ENCODE measurements around the gene NRXN2. TPM values are rescaled to one million over a fixed set of nuclear protein-coding genes. Genes with fewer than 3 reads are reported as not detected.
A peak's percentile ranks its signal among the peaks of the same experiment; 100 is the strongest.

The NRXN2 gene
- polyA plus RNA-seq, 3 donors: 0.07 TPM; not detected in 2

- no peak overlapping the region for H3K4me3 ChIP-seq (replicated peaks in 1 of 3; ENCODE audit: low read depth in 2 of 3, low read length in 3 of 3)
- H3K36me3 ChIP-seq (replicated peaks in 1 of 2; ENCODE audit: control insufficient read depth in 1 of 2, insufficient read depth in 2 of 2, low read length in 2 of 2): no peaks in the 10 kb centered on the region
- H3K4me1 ChIP-seq (ENCODE audit: control insufficient read depth in 1 of 2, insufficient read depth in 2 of 2, low read length in 2 of 2): no peaks in the 10 kb centered on the region
- H2AFZ ChIP-seq (ENCODE audit: insufficient read depth, low read depth, low read length, poor library complexity, severe bottlenecking): no peak overlapping the region
- H3K9me3 ChIP-seq (replicated peaks in 1 of 2; ENCODE audit: control insufficient read depth in 1 of 2, insufficient read depth in 1 of 2, low read length in 2 of 2): no peaks in the 10 kb centered on the region
- no peaks in the 10 kb centered on the region for H3K79me2 ChIP-seq (ENCODE audit: insufficient read depth, low read length)
- no peaks in the 10 kb centered on the region for H3K4me1 Mint-ChIP-seq
- H3K9ac ChIP-seq (ENCODE audit: insufficient read depth, low read length, poor library complexity, severe bottlenecking): no peak overlapping the region
- no peaks in the 10 kb centered on the region for H3K36me3 Mint-ChIP-seq
- TF ChIP-seq CTCF (IDR thresholded peaks at IDR 0.05): no peak
- H3K4me3 Mint-ChIP-seq: no peak overlapping the region
- peak in 1 of 3 donors; percentile 11 for DNase-seq
- peaks cover 0 to 1% (median 0%) of the 10 kb centered on the region in 3 donors for H3K27me3 Mint-ChIP-seq (ENCODE audit: low read depth in 3 of 3)
- no peaks in the 10 kb centered on the region for H4K20me1 ChIP-seq (ENCODE audit: insufficient read depth, low read length)
- H3K27ac Mint-ChIP-seq: peak overlapping the region in 1 of 7 donors; percentile 52
- peaks cover 0 to 2% (median 0%) of the 10 kb centered on the region in 7 donors for H3K9me3 Mint-ChIP-seq
- intact Hi-C loops (cut with micrococcal nuclease): no loop called here
- H3K4me2 ChIP-seq (replicated peaks; ENCODE audit: extremely low read depth, low read length, poor library complexity, severe bottlenecking): no peak overlapping the region
- H3K27ac ChIP-seq (ENCODE audit: low read depth in 1 of 2, low read length in 2 of 2): no peak overlapping the region
- 84% methylated on average over 6 of the region's 18 CpGs for WGBS (ENCODE audit: insufficient coverage)
- H3K27me3 ChIP-seq (ENCODE audit: control insufficient read depth in 2 of 2, insufficient read depth in 2 of 2, low read length in 2 of 2): no peaks in the 10 kb centered on the region
Observed at GRCh38 chr11:64566042-64566914, 156.7 kb downstream of the NRXN2 start.

GRCh38 chr11:64564947-64565889, 157.8 kb downstream of the NRXN2 start:
- Mint-ChIP-seq H3K36me3 (no peaks in the 10 kb centered on the region), H3K9me3 (peaks cover 0 to 2% (median 0%) of the 10 kb centered on the region in 7 donors), H3K4me1 (no peaks in the 10 kb centered on the region), H3K27me3 (ENCODE audit: low read depth in 3 of 3) (peaks cover 0 to 2% (median 1%) of the 10 kb centered on the region in 3 donors), H3K4me3 (no peak overlapping the region), H3K27ac (no peak overlapping the region)
- intact Hi-C loops (cut with micrococcal nuclease): no loop called here
- no peak overlapping the region for H3K9ac ChIP-seq (ENCODE audit: insufficient read depth, low read length, poor library complexity, severe bottlenecking)
- no peaks in the 10 kb centered on the region for H3K9me3 ChIP-seq (replicated peaks in 1 of 2; ENCODE audit: control insufficient read depth in 1 of 2, insufficient read depth in 1 of 2, low read length in 2 of 2)
- TF ChIP-seq CTCF (IDR thresholded peaks at IDR 0.05): no peak
- no peak overlapping the region for H3K27ac ChIP-seq (ENCODE audit: low read depth in 1 of 2, low read length in 2 of 2)
- H2AFZ ChIP-seq (ENCODE audit: insufficient read depth, low read depth, low read length, poor library complexity, severe bottlenecking): no peak overlapping the region
- no peaks in the 10 kb centered on the region for H3K79me2 ChIP-seq (ENCODE audit: insufficient read depth, low read length)
- H3K27me3 ChIP-seq (ENCODE audit: control insufficient read depth in 2 of 2, insufficient read depth in 2 of 2, low read length in 2 of 2): no peaks in the 10 kb centered on the region
- no peaks in the 10 kb centered on the region for H3K4me1 ChIP-seq (ENCODE audit: control insufficient read depth in 1 of 2, insufficient read depth in 2 of 2, low read length in 2 of 2)
- no peak overlapping the region for H3K4me2 ChIP-seq (replicated peaks; ENCODE audit: extremely low read depth, low read length, poor library complexity, severe bottlenecking)
- H3K4me3 ChIP-seq (replicated peaks in 1 of 3; ENCODE audit: low read depth in 2 of 3, low read length in 3 of 3): no peak overlapping the region
- H4K20me1 ChIP-seq (ENCODE audit: insufficient read depth, low read length): no peaks in the 10 kb centered on the region
- DNase-seq: no peak
- WGBS (ENCODE audit: insufficient coverage): 94% methylated on average over 22 of the region's 24 CpGs
- H3K36me3 ChIP-seq (replicated peaks in 1 of 2; ENCODE audit: control insufficient read depth in 1 of 2, insufficient read depth in 2 of 2, low read length in 2 of 2): no peaks in the 10 kb centered on the region
